Endodermal cell (in vitro differentiated cells): Measurements from ENCODE around the gene KIAA0825. TPM values are rescaled to one million over a fixed set of nuclear protein-coding genes. Genes with fewer than 3 reads are reported as not detected.

Experiments used
- DNase-seq: peaks from one replicate; pipeline ENCODE4 v3.0.0-alpha.2; 2017
- H3K27ac ChIP-seq: 2 replicates; pipeline ENCODE4 v1.5.1; 2013; ENCODE audit warnings: mild to moderate bottlenecking, low read depth, low read length, moderate library complexity
- H3K27me3 ChIP-seq: 2 replicates; pipeline ENCODE4 v1.6.1; 2013; ENCODE audit warnings: mild to moderate bottlenecking, low read length, moderate library complexity; ENCODE audit not compliant: insufficient read depth, control insufficient read depth, poor library complexity, severe bottlenecking
- H3K36me3 ChIP-seq: 2 replicates; pipeline ENCODE4 v1.7.0; 2013; ENCODE audit warnings: mild to moderate bottlenecking, low read length, moderate library complexity; ENCODE audit not compliant: control insufficient read depth, insufficient read depth
- H3K4me1 ChIP-seq: one replicate; pipeline ENCODE4 v1.7.0; 2013; ENCODE audit warnings: low read length; ENCODE audit not compliant: control insufficient read depth, insufficient read depth
- H3K4me3 ChIP-seq: 2 replicates; pipeline ENCODE4 v1.5.1; 2013; ENCODE audit warnings: mild to moderate bottlenecking, low read length, moderate library complexity
- H3K9ac ChIP-seq: 2 replicates; pipeline ENCODE4 v1.6.1; 2013; ENCODE audit warnings: mild to moderate bottlenecking, low read length, moderate library complexity; ENCODE audit not compliant: poor library complexity, severe bottlenecking; ENCODE audit errors: extremely low read depth
- H3K9me3 ChIP-seq: 2 replicates; pipeline ENCODE4 v1.6.1; 2013; ENCODE audit warnings: mild to moderate bottlenecking, low read length, moderate library complexity; ENCODE audit not compliant: control insufficient read depth
- H3K27ac Mint-ChIP-seq: 2 replicates; pipeline ENCODE4 v1.8.0; 2020; ENCODE audit warnings: mixed read lengths
- H3K27me3 Mint-ChIP-seq: 2 replicates; pipeline ENCODE4 v1.8.0; 2021; ENCODE audit warnings: mild to moderate bottlenecking, mixed read lengths; ENCODE audit not compliant: insufficient read depth
- H3K36me3 Mint-ChIP-seq: 2 replicates; pipeline ENCODE4 v1.8.0; 2020; ENCODE audit warnings: low read depth, mixed read lengths
- H3K4me1 Mint-ChIP-seq: 2 replicates; pipeline ENCODE4 v1.8.0; 2020; ENCODE audit warnings: mixed read lengths
- H3K4me3 Mint-ChIP-seq: 2 replicates; pipeline ENCODE4 v1.8.0; 2020; ENCODE audit warnings: mild to moderate bottlenecking, moderate library complexity, mixed read lengths
- H3K9me3 Mint-ChIP-seq: 2 replicates; pipeline ENCODE4 v1.8.0; 2020; ENCODE audit warnings: mild to moderate bottlenecking, mixed read lengths
- CTCF ChIP-seq: fragments of 200-600 bp; sonication (generic); conservative IDR thresholded peaks from 2 replicates; pipeline ENCODE4 v1.5.0; 2021; ENCODE audit warnings: antibody characterized with exemption, mild to moderate bottlenecking
- WGBS, 2 experiments: methylation state at CpG; one replicate each; pipeline versions ENCODE4 v1.1.5 to v1.1.7; 2013; ENCODE audit warnings: missing lambda C conversion rate in 2 of 2, mixed read lengths in 1 of 2; ENCODE audit not compliant: insufficient coverage in 1 of 2, insufficient read length in 1 of 2; 5-methylcytosine and 5-hydroxymethylcytosine counted together
- total RNA-seq, 2 donors: library from RNA; stranded (reverse); fragmentation: NEBNext Ultra II Directional in 1 of 2; extraction: Animal tissue kit (Norgen Biotek cat#: 25700) in 1 of 2; gene quantifications; 2 replicates in 1 of 2; 3 replicates in 1 of 2; pipeline ENCODE4 v1.2.1, GENCODE V29; 2021

The KIAA0825 gene
- total RNA-seq, 2 donors from 2014 or later, result 2.6 to 3.1 TPM

- H3K9me3 Mint-ChIP-seq, result no peaks in the 10 kb centered on the region
- Histone ChIP-seq H3K4me1 (no peaks in the 10 kb centered on the region), H3K27me3 (no peaks in the 10 kb centered on the region), H3K9ac (no peak overlapping the region), H3K27ac (no peak overlapping the region), H3K4me3 (no peak overlapping the region), H3K9me3 (no peaks in the 10 kb centered on the region), H3K36me3 (no peaks in the 10 kb centered on the region)
- H3K4me1 Mint-ChIP-seq, result no peaks in the 10 kb centered on the region
- TF ChIP-seq CTCF, result no peak
- no peak overlapping the region for H3K4me3 Mint-ChIP-seq
- H3K36me3 Mint-ChIP-seq, result no peaks in the 10 kb centered on the region
- no peak for DNase-seq
- 98 to 100% methylated on average over 1 to 2 of the region's 2 CpGs for WGBS, 2 experiments
- H3K27me3 Mint-ChIP-seq, result no peaks in the 10 kb centered on the region
- H3K27ac Mint-ChIP-seq, result no peak overlapping the region
These were observed 154.7 kb downstream of the KIAA0825 start for GRCh38 chr5:94463739-94464138.

GRCh38 chr5:94461131-94461530, 157.3 kb downstream of the KIAA0825 start:
- no peaks in the 10 kb centered on the region for H3K27me3 Mint-ChIP-seq
- H3K36me3 Mint-ChIP-seq, result no peaks in the 10 kb centered on the region
- Histone ChIP-seq H3K36me3 (no peaks in the 10 kb centered on the region), H3K9me3 (no peaks in the 10 kb centered on the region), H3K27me3 (no peaks in the 10 kb centered on the region), H3K4me1 (no peaks in the 10 kb centered on the region), H3K9ac (no peak overlapping the region), H3K4me3 (no peak overlapping the region), H3K27ac (no peak overlapping the region)
- H3K9me3 Mint-ChIP-seq, result no peaks in the 10 kb centered on the region
- H3K27ac Mint-ChIP-seq, result no peak overlapping the region
- H3K4me1 Mint-ChIP-seq, result no peaks in the 10 kb centered on the region
- no peak overlapping the region for H3K4me3 Mint-ChIP-seq
- no peak for DNase-seq
- WGBS, 2 experiments, result 87 to 93% methylated on average over 4 of the region's 4 CpGs
- TF ChIP-seq CTCF, result no peak

- no peaks in the 10 kb centered on the region for H3K9me3 ChIP-seq
- H3K27me3 Mint-ChIP-seq, result no peaks in the 10 kb centered on the region
- H3K27ac ChIP-seq, result no peak overlapping the region
- no peaks in the 10 kb centered on the region for H3K9me3 Mint-ChIP-seq
- DNase-seq, result no peak
- H3K36me3 Mint-ChIP-seq, result no peaks in the 10 kb centered on the region
- H3K36me3 ChIP-seq, result no peaks in the 10 kb centered on the region
- no peak overlapping the region for H3K4me3 ChIP-seq
- no peaks in the 10 kb centered on the region for H3K27me3 ChIP-seq
- no peaks in the 10 kb centered on the region for H3K4me1 Mint-ChIP-seq
- H3K4me3 Mint-ChIP-seq, result no peak overlapping the region
- H3K4me1 ChIP-seq, result no peaks in the 10 kb centered on the region
- TF ChIP-seq CTCF, result no peak
- H3K9ac ChIP-seq, result no peak overlapping the region
- no peak overlapping the region for H3K27ac Mint-ChIP-seq
These were observed 158.5 kb downstream of the KIAA0825 start for GRCh38 chr5:94459915-94460314.
